Central memory CD4-positive, alpha-beta T cell (primary cell): Measurements from ENCODE around the gene EMILIN3.

Source experiments
- DNase-seq: peaks from one replicate; pipeline ENCODE4 v3.0.0; 2022

The EMILIN3 gene

GRCh38 chr20:41390889-41391288 lies 24.3 kb upstream of the EMILIN3 start:
- DNase-seq, result no peak

- DNase-seq, result no peak
Observed at GRCh38 chr20:41387444-41387851, 20.8 kb upstream of the EMILIN3 start.

- DNase-seq, result no peak
Observed at GRCh38 chr20:41386502-41387427, 20.1 kb upstream of the EMILIN3 start.

- DNase-seq, result no peak
Observed at GRCh38 chr20:41382791-41383305, 16.2 kb upstream of the EMILIN3 start.

GRCh38 chr20:41380551-41381193 lies 14.1 kb upstream of the EMILIN3 start:
- no peak for DNase-seq

GRCh38 chr20:41379551-41379950 lies 12.9 kb upstream of the EMILIN3 start:
- no peak for DNase-seq

- no peak for DNase-seq
Observed at GRCh38 chr20:41377275-41377674, 10.7 kb upstream of the EMILIN3 start.

GRCh38 chr20:41376349-41376748 lies 9.7 kb upstream of the EMILIN3 start:
- no peak for DNase-seq

- DNase-seq, result no peak
Observed at GRCh38 chr20:41375846-41376245, 9.2 kb upstream of the EMILIN3 start.

GRCh38 chr20:41373931-41374920 lies 7.6 kb upstream of the EMILIN3 start:
- no peak for DNase-seq

- DNase-seq, result no peak
Observed at GRCh38 chr20:41373251-41373783, 6.7 kb upstream of the EMILIN3 start.

GRCh38 chr20:41371371-41371770 lies 4.8 kb upstream of the EMILIN3 start:
- no peak for DNase-seq

GRCh38 chr20:41370176-41370575 lies 3.6 kb upstream of the EMILIN3 start:
- no peak for DNase-seq

GRCh38 chr20:41369673-41370072 lies 3.1 kb upstream of the EMILIN3 start:
- DNase-seq, result no peak

- no peak for DNase-seq
Observed at GRCh38 chr20:41367956-41368355, 1.3 kb upstream of the EMILIN3 start.

- no peak for DNase-seq
Observed at GRCh38 chr20:41367393-41367695, 726 bp upstream of the EMILIN3 start.

- DNase-seq, result no peak
Observed at GRCh38 chr20:41365777-41366545, 657 bp downstream of the EMILIN3 start.

GRCh38 chr20:41364967-41365765 lies 1.5 kb downstream of the EMILIN3 start:
- no peak for DNase-seq

GRCh38 chr20:41364236-41364855 lies 2.3 kb downstream of the EMILIN3 start:
- no peak for DNase-seq

- no peak for DNase-seq
Observed at GRCh38 chr20:41363601-41364000, 3.0 kb downstream of the EMILIN3 start.
